Sciatic nerve (tissue), 2 donors: ENCODE data around the gene YWHAG. TPM values are rescaled to one million over a fixed set of nuclear protein-coding genes. Genes with fewer than 3 reads are reported as not detected.
"Not testable (repeated sequence)": the region's sequence is repeated elsewhere in the genome, so short reads cannot be mapped to it uniquely, and the experiment has no call there.

Source experiments
- ATAC-seq: fragments of 200-7000 bp; cut with Tn5 transposase; one replicate; pipeline ENCODE4 v1.9.1; 2020; ENCODE audit warnings: mild to moderate bottlenecking, moderate library complexity
- DNase-seq: peaks from one replicate; pipeline ENCODE4 v3.0.0-alpha.2; 2020; ENCODE audit warnings: low spot score
- intact Hi-C: fragments of 100-400 bp; cut with DNase I; formaldehyde crosslinking; loops from one replicate; pipeline ENCODE4 v1.14.2; 2022
- total RNA-seq: library from RNA; stranded (reverse); fragmentation: NEBNext Ultra II Directional; extraction: Animal tissue kit (Norgen Biotek cat#: 25700); gene quantifications from one replicate; pipeline ENCODE4 v1.2.1, GENCODE V29; 2021
- donor health status: DM: no; HTN: no; CAD: no.
- donor health status: DM: no; HTN: no; CAD: no.

YWHAG gene
- total RNA-seq, 1 donor from 2014 or later = 94.7 TPM

GRCh38 chr7:76383089-76383944 is 24.5 kb upstream of the YWHAG start:
- intact Hi-C loops = no loop called here
- DNase-seq = no peak
- no peak for ATAC-seq

- DNase-seq (no peak), ATAC-seq (no peak)
- intact Hi-C loops = no loop called here
Measured at GRCh38 chr7:76381814-76382213, 23.0 kb upstream of the YWHAG start.

DNA sequence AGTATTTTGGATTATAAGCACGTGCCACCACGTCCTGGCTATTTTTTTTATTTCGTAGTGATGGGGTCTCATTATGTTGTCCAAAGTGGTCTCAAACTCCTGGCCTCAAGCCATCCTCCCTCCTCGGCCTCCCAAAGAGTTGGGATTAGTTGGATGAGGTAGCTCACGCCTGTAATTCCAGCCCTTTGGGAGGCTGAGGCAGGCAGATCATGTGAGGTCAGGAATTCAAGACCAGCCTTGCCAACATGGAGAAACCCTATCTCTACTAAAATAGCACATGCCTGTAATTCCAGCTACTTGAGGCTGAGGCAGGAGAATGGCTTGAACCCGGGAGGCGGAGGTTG is 21.8 kb upstream of the YWHAG start:
- intact Hi-C loops = no loop called here
- no peak for ATAC-seq
- no peak for DNase-seq

DNA sequence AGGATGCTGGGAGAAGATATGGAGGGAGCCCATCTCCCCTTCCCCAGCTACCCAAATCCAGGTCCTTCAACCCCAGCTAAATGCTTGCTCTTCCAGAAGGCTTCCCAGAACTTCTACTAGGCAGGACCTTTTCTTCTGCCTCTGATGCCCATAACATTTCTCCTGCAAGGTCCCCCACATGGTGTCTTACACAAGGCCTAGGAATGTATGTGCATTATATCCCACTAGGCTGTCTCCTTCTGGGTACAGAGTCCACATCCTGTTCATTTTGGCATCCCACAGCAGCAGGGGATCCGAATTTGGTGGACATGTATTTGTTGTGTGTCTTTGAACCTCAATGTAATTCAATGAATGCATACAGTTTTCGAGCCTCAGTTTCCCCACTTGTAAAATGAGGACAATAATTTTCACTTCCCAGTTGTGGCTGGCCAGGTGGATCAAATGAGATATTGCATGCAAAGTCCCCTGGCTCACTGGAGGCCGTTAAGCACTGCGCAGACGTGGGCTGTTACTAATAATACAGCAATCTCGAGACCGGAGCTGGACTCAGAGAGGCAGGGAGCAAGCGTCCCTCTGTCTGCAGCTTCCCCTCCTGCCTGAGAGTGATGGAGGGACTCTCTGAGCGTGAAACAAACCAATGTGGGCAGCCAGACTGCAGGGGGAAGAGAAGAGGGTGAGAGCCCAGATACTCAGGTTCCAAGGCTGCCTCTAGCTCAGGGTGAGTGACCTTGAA is 18.6 kb upstream of the YWHAG start:
- DNase-seq (no peak), ATAC-seq (no peak)
- intact Hi-C loops = no loop called here

DNA sequence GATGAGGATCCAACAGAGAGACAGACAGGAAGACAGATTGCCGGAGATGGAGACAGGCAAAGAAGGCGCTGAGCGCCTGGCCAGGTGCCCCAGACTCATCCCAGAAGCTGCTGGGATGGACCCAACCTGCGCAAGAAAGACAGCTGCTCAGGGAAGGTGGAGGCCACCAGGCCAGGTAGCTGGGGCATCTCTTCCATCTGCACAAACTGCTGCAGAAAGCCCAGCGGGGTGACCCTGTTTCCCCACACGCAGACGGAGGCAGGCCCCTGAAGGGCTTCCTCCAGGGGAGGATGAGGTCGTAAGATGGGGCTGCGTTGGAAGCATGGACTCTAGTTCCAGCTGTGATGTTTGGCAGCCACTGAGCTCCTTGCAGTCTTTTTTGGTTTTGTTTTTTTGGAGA is 16.5 kb upstream of the YWHAG start:
- DNase-seq (no peak), ATAC-seq (no peak)
- intact Hi-C loops = no loop called here

GRCh38 chr7:76372984-76373833 is 14.4 kb upstream of the YWHAG start:
- no peak for ATAC-seq
- intact Hi-C loops = no loop called here
- no peak for DNase-seq

GRCh38 chr7:76371396-76371795 is 12.6 kb upstream of the YWHAG start:
- intact Hi-C loops = no loop called here
- DNase-seq (no peak), ATAC-seq (no peak)

- intact Hi-C loops = no loop called here
- ATAC-seq = no peak
- DNase-seq = no peak
Measured at GRCh38 chr7:76369018-76369417, 10.2 kb upstream of the YWHAG start.

GRCh38 chr7:76368190-76368589 is 9.4 kb upstream of the YWHAG start:
- intact Hi-C loops = no loop called here
- DNase-seq (no peak), ATAC-seq (no peak)

- ATAC-seq (no peak), DNase-seq (no peak)
- intact Hi-C loops = no loop called here
Measured at GRCh38 chr7:76364198-76364584, 5.4 kb upstream of the YWHAG start.

DNA sequence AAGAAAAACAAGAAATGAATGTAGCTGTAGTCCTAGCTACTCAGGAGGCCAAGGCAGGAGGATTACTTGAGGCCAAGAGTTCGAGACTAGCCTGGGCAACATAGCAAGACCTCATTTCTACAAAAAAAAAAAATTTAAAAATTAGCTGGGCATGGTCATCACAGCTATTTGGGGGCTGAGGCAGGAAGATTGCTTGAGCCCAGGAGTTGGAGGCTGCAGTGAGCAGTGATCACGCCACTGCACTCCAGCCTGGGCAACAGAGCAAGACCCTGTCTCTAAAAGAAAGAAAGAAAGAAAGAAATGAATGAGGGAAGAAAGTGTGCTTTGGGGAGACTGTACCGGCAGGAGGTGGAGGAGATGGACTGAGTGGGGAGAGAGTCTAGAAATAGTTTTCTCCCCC is 5.0 kb upstream of the YWHAG start:
- ATAC-seq, intact Hi-C loops, DNase-seq: not testable (repeated sequence)

GRCh38 chr7:76359978-76360638 is 1.3 kb upstream of the YWHAG start:
- ATAC-seq = no peak

DNA sequence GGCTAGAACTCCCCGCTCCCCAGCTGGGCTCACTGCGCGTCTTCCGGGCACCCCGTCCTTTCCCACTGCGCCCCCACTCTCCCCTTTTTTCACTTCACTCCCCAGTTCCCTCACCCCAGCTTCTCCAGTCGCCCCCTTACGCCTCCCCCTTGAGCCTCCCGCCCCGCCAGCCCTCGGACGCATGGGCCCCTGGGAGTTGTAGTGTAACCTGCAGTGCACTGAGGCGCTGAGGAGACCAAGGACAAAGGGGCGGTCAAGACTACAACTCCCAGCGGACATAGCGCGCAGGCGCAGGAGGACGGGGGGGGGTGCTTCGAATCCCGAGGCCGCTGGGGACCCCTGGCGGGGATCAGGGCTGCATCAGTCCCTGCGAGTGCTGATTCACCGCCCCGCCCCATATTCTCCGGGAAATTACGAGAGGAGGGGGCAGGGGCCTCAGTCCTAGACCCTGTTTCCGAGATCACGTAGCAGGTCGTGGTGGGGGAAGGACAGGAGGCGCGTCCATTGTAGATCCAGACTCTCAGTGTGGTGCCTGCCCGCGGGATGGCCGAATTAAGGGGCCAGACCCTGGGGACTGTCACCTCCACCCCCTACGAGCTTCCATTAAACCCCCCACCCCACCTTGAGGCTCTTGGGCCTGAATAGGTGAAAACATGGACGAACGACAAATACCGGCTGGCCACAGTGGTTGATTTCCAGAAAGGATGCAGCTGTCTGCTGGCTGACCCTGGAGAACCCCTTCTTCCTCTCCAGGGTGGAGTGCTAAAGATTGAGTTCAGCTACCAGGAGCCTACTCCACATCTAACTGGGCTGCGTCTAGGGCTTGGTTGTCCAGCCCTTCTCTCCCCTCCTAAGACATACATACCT is 553 bp upstream of the YWHAG start:
- peak; percentile 98 for ATAC-seq
- intact Hi-C loops = no loop called here
- peak; percentile 99 for DNase-seq

More at GRCh38 chr7:76359978-76360638, 1.3 kb upstream of the YWHAG start:
- DNase-seq = no peak
- intact Hi-C loops = no loop called here

DNA sequence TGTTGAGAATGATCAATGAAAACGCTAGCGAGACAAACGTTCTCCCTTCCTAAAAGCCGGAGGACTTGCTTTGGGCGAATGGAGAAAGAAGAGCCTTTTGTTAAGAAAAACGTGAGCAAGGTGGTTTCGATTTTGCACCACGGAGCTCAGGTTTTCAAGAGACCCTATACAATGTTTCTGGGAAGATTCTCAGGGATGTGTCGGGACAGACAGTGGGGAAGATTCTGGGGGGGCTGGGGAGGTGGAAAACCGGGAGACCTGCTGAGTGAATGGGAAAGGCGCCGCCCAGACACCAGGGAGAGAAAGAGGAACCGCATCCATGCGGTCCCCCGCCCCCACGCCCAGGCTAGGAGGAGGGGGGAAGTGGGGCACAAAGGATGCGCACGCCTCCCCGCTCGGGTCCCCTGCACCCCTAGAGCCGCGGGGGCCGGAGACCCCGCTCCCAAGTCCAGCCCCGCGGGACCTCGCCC is 745 bp downstream of the YWHAG start:
- intact Hi-C loops = no loop called here
- ATAC-seq = peak; percentile 20
- DNase-seq = peak; percentile 85

GRCh38 chr7:76357475-76358010 is 1.2 kb downstream of the YWHAG start:
- ATAC-seq = no peak
- DNase-seq = no peak
- intact Hi-C loops = no loop called here

- ATAC-seq (no peak), DNase-seq (no peak)
- intact Hi-C loops = no loop called here
Measured at GRCh38 chr7:76356823-76357222, 2.0 kb downstream of the YWHAG start.

DNA sequence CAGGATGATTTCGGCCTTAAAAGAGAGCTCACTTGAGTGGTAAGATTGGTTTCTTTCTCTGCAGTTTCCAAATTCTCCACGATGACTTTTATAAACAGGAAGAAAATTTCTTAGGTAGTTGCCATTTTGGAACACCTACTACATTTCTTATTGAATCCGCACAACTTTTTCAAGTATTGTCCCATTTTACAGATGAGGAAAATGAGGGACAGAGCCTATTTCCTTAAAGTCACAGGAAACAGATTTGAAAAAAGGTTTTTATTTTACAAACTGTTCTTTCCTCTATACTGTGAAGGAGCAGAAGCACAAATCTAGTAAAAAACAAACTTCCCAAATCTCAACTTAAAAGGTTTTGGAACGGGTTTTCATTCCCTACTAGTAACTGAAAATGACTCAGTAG is 2.7 kb downstream of the YWHAG start:
- DNase-seq = no peak
- no peak for ATAC-seq
- intact Hi-C loops = no loop called here
